ENCODE measurements around the gene USP48.

USP48 gene

GRCh38 chr1:21750841-21751240 is 32.1 kb downstream of the USP48 start:
- in situ Hi-C loops (cut with HindIII; ENCODE audit: low sequenced_read_pairs): no loop called here

GRCh38 chr1:21749859-21750468 is 33.0 kb downstream of the USP48 start:
- in situ Hi-C loops (cut with HindIII; ENCODE audit: low sequenced_read_pairs): no loop called here

GRCh38 chr1:21749109-21749508 is 33.8 kb downstream of the USP48 start:
- in situ Hi-C loops (cut with HindIII; ENCODE audit: low sequenced_read_pairs): no loop called here

GRCh38 chr1:21743476-21743875 is 39.5 kb downstream of the USP48 start:
- in situ Hi-C loops (cut with HindIII; ENCODE audit: low sequenced_read_pairs): no loop called here

- in situ Hi-C loops (cut with HindIII; ENCODE audit: low sequenced_read_pairs): no loop called here
Observed at GRCh38 chr1:21742578-21742977, 40.4 kb downstream of the USP48 start.

GRCh38 chr1:21741206-21741605 is 41.7 kb downstream of the USP48 start:
- in situ Hi-C loops (cut with HindIII; ENCODE audit: low sequenced_read_pairs): no loop called here

GRCh38 chr1:21736876-21737275 is 46.1 kb downstream of the USP48 start:
- in situ Hi-C loops (cut with HindIII; ENCODE audit: low sequenced_read_pairs): no loop called here

GRCh38 chr1:21736011-21736410 is 46.9 kb downstream of the USP48 start:
- in situ Hi-C loops (cut with HindIII; ENCODE audit: low sequenced_read_pairs): no loop called here

- in situ Hi-C loops (cut with HindIII; ENCODE audit: low sequenced_read_pairs): no loop called here
Observed at GRCh38 chr1:21734526-21734925, 48.4 kb downstream of the USP48 start.

- in situ Hi-C loops (cut with HindIII; ENCODE audit: low sequenced_read_pairs): no loop called here
Observed at GRCh38 chr1:21732664-21733063, 50.3 kb downstream of the USP48 start.

- in situ Hi-C loops (cut with HindIII; ENCODE audit: low sequenced_read_pairs): loop anchor here (5.0 kb wide), 1 partner anchor 86 kb away; the partner anchor contains the start of gene LDLRAD2
Observed at GRCh38 chr1:21725748-21726392, 57.1 kb downstream of the USP48 start.

- in situ Hi-C loops (cut with HindIII; ENCODE audit: low sequenced_read_pairs): no loop called here
Observed at GRCh38 chr1:21724570-21724969, 58.4 kb downstream of the USP48 start.

GRCh38 chr1:21724098-21724497 is 58.9 kb downstream of the USP48 start:
- in situ Hi-C loops (cut with HindIII; ENCODE audit: low sequenced_read_pairs): no loop called here

- in situ Hi-C loops (cut with HindIII; ENCODE audit: low sequenced_read_pairs): no loop called here
Observed at GRCh38 chr1:21721295-21721985, 61.5 kb downstream of the USP48 start.

- in situ Hi-C loops (cut with HindIII; ENCODE audit: low sequenced_read_pairs): no loop called here
Observed at GRCh38 chr1:21716169-21716568, 66.8 kb downstream of the USP48 start.

GRCh38 chr1:21707891-21708290 is 75.1 kb downstream of the USP48 start:
- in situ Hi-C loops (cut with HindIII; ENCODE audit: low sequenced_read_pairs): no loop called here

GRCh38 chr1:21707086-21707840 is 75.7 kb downstream of the USP48 start:
- in situ Hi-C loops (cut with HindIII; ENCODE audit: low sequenced_read_pairs): no loop called here

GRCh38 chr1:21706151-21706835 is 76.7 kb downstream of the USP48 start:
- in situ Hi-C loops (cut with HindIII; ENCODE audit: low sequenced_read_pairs): no loop called here

- in situ Hi-C loops (cut with HindIII; ENCODE audit: low sequenced_read_pairs): no loop called here
Observed at GRCh38 chr1:21705303-21705980, 77.5 kb downstream of the USP48 start.

GRCh38 chr1:21704145-21704544 is 78.8 kb downstream of the USP48 start:
- in situ Hi-C loops (cut with HindIII; ENCODE audit: low sequenced_read_pairs): no loop called here

All from endothelial cell of hepatic sinusoid (primary cell).